HepG2 (cell line): ENCODE data around the gene DLG4. TPM values are rescaled to one million over a fixed set of nuclear protein-coding genes. Genes with fewer than 3 reads are reported as not detected.

Experiments
- JUN ChIP-seq: sonication (generic); formaldehyde crosslinking; IDR thresholded peaks from 2 replicates; pipeline ENCODE4 v1.4.0; 2020; ENCODE audit warnings: mild to moderate bottlenecking, missing genetic modification reagents
- SRSF4 ChIP-seq: fragments of 200-400 bp; formaldehyde crosslinking; IDR thresholded peaks from one replicate; pipeline ENCODE4 v1.6.1; 2018; ENCODE audit warnings: mild to moderate bottlenecking, low read depth, low read length, moderate library complexity; ENCODE audit not compliant: poor library complexity, severe bottlenecking
- ZNF136 ChIP-seq: sonication (generic); formaldehyde crosslinking; IDR thresholded peaks from 2 replicates; pipeline ENCODE4 v1.8.1; 2022; ENCODE audit warnings: low read depth, mild to moderate bottlenecking, moderate library complexity, missing genetic modification reagents
- ZSCAN20 ChIP-seq: sonication (generic); formaldehyde crosslinking; IDR thresholded peaks from 2 replicates; pipeline ENCODE4 v1.4.0; 2020; ENCODE audit warnings: missing genetic modification reagents, mild to moderate bottlenecking, borderline replicate concordance
- polyA plus RNA-seq, 8 experiments: library from polyadenylated mRNA; depleted of rRNA in 3 of 8; stranded (reverse) in 7 of 8; unstranded in 1 of 8; fragments of >200 nt; fragmentation: Illumina TruSeq in 4 of 8; extraction: Trizol in 4 of 8; gene quantifications; 2 replicates each; pipeline versions ENCODE4 v1.2.1 to v1.2.3, GENCODE V29; 2011 to 2016; ENCODE audit warnings: low read depth in 4 of 8, missing spikeins in 1 of 8, mixed read lengths in 1 of 8; ENCODE audit not compliant: insufficient read depth in 1 of 8
- total RNA-seq, 5 experiments: library from RNA; depleted of rRNA; stranded (reverse); fragments of >200 nt; fragmentation: Illumina TruSeq; extraction: Trizol; gene quantifications; 2 replicates each; pipeline ENCODE4 v1.2.3, GENCODE V29; 2016; ENCODE audit warnings: low read depth in 1 of 5
- TF ChIP-seq, protein P1 (sequence below): sonication (generic); formaldehyde crosslinking; IDR thresholded peaks from 2 replicates; pipeline ENCODE4 v1.4.0; 2020; ENCODE audit warnings: missing genetic modification reagents
- TF ChIP-seq, protein P2 (sequence below): sonication (generic); formaldehyde crosslinking; IDR thresholded peaks from 2 replicates; pipeline ENCODE4 v1.4.0; 2020; ENCODE audit warnings: missing genetic modification reagents, borderline replicate concordance
- TF ChIP-seq, protein P3 (sequence below): sonication (generic); formaldehyde crosslinking; IDR thresholded peaks from 2 replicates; pipeline ENCODE4 v1.4.0; 2020; ENCODE audit warnings: missing genetic modification reagents, borderline replicate concordance
- TF ChIP-seq, protein P4 (sequence below): IDR thresholded peaks from 2 replicates; pipeline ENCODE4 v1.6.1; 2016; ENCODE audit warnings: mild to moderate bottlenecking, missing biosample characterization, missing genetic modification reagents

Gene DLG4
- total and polyA plus RNA-seq, 2 of the 13 experiments (the other 11 are each of a cell fraction or from before 2014, with no cell fraction given) = 0.71 to 4.3 TPM

DNA sequence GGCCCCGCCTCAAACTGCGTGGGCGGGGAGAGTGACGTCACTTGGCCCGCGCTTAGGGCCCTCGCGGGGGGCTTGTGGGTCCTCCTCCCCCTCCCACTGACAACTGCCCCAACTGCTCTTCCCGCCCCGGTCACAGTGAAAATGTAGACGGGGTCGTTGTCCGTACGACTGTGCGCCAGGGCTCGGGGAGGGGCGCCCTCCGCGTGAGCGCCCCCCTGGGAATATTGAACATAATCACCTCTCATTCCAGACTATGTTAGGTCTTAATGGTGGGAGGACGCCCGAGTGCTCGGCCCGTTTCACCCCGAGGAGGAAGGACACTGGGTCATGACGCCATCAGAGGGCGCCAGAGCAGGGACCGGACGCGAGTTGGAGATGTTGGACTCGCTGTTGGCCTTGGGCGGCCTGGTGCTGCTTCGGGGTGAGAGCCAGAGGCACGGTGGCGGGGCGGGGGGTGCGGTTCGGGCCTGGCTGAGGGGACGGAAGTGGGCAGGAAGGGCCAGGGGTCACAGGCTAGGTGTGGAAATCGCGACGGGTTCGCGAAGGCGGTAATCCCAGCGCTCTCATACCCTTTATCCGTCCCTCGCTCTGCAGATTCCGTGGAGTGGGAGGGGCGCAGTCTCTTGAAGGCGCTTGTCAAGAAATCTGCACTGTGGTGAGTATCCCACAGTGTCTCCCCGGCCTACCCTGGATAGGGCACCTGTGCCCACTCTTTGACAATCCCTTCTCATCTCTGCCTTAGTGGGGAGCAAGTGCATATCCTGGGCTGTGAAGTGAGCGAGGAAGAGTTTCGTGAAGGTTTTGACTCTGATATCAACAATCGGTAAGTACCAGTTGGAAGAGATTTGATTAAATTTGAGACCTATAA, 32.8 kb upstream of the DLG4 start, which contains the start of gene ELP5 (continued):
- TF ChIP-seq, protein P1, sequence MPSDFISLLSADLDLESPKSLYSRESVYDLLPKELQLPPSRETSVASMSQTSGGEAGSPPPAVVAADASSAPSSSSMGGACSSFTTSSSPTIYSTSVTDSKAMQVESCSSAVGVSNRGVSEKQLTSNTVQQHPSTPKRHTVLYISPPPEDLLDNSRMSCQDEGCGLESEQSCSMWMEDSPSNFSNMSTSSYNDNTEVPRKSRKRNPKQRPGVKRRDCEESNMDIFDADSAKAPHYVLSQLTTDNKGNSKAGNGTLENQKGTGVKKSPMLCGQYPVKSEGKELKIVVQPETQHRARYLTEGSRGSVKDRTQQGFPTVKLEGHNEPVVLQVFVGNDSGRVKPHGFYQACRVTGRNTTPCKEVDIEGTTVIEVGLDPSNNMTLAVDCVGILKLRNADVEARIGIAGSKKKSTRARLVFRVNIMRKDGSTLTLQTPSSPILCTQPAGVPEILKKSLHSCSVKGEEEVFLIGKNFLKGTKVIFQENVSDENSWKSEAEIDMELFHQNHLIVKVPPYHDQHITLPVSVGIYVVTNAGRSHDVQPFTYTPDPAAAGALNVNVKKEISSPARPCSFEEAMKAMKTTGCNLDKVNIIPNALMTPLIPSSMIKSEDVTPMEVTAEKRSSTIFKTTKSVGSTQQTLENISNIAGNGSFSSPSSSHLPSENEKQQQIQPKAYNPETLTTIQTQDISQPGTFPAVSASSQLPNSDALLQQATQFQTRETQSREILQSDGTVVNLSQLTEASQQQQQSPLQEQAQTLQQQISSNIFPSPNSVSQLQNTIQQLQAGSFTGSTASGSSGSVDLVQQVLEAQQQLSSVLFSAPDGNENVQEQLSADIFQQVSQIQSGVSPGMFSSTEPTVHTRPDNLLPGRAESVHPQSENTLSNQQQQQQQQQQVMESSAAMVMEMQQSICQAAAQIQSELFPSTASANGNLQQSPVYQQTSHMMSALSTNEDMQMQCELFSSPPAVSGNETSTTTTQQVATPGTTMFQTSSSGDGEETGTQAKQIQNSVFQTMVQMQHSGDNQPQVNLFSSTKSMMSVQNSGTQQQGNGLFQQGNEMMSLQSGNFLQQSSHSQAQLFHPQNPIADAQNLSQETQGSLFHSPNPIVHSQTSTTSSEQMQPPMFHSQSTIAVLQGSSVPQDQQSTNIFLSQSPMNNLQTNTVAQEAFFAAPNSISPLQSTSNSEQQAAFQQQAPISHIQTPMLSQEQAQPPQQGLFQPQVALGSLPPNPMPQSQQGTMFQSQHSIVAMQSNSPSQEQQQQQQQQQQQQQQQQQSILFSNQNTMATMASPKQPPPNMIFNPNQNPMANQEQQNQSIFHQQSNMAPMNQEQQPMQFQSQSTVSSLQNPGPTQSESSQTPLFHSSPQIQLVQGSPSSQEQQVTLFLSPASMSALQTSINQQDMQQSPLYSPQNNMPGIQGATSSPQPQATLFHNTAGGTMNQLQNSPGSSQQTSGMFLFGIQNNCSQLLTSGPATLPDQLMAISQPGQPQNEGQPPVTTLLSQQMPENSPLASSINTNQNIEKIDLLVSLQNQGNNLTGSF (CRISPR knock-in tag) = no peak
- TF ChIP-seq ZNF136 = 0 out of 2 replicates have a peak, but pooled peaks have one; percentile 17
- TF ChIP-seq ZSCAN20 (CRISPR knock-in tag) = no peak
- TF ChIP-seq, protein P2, sequence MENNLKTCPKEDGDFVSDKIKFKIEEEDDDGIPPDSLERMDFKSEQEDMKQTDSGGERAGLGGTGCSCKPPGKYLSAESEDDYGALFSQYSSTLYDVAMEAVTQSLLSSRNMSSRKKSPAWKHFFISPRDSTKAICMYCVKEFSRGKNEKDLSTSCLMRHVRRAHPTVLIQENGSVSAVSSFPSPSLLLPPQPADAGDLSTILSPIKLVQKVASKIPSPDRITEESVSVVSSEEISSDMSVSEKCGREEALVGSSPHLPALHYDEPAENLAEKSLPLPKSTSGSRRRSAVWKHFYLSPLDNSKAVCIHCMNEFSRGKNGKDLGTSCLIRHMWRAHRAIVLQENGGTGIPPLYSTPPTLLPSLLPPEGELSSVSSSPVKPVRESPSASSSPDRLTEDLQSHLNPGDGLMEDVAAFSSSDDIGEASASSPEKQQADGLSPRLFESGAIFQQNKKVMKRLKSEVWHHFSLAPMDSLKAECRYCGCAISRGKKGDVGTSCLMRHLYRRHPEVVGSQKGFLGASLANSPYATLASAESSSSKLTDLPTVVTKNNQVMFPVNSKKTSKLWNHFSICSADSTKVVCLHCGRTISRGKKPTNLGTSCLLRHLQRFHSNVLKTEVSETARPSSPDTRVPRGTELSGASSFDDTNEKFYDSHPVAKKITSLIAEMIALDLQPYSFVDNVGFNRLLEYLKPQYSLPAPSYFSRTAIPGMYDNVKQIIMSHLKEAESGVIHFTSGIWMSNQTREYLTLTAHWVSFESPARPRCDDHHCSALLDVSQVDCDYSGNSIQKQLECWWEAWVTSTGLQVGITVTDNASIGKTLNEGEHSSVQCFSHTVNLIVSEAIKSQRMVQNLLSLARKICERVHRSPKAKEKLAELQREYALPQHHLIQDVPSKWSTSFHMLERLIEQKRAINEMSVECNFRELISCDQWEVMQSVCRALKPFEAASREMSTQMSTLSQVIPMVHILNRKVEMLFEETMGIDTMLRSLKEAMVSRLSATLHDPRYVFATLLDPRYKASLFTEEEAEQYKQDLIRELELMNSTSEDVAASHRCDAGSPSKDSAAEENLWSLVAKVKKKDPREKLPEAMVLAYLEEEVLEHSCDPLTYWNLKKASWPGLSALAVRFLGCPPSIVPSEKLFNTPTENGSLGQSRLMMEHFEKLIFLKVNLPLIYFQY = peak; percentile 95
- no peak for TF ChIP-seq SRSF4
- TF ChIP-seq, protein P3, sequence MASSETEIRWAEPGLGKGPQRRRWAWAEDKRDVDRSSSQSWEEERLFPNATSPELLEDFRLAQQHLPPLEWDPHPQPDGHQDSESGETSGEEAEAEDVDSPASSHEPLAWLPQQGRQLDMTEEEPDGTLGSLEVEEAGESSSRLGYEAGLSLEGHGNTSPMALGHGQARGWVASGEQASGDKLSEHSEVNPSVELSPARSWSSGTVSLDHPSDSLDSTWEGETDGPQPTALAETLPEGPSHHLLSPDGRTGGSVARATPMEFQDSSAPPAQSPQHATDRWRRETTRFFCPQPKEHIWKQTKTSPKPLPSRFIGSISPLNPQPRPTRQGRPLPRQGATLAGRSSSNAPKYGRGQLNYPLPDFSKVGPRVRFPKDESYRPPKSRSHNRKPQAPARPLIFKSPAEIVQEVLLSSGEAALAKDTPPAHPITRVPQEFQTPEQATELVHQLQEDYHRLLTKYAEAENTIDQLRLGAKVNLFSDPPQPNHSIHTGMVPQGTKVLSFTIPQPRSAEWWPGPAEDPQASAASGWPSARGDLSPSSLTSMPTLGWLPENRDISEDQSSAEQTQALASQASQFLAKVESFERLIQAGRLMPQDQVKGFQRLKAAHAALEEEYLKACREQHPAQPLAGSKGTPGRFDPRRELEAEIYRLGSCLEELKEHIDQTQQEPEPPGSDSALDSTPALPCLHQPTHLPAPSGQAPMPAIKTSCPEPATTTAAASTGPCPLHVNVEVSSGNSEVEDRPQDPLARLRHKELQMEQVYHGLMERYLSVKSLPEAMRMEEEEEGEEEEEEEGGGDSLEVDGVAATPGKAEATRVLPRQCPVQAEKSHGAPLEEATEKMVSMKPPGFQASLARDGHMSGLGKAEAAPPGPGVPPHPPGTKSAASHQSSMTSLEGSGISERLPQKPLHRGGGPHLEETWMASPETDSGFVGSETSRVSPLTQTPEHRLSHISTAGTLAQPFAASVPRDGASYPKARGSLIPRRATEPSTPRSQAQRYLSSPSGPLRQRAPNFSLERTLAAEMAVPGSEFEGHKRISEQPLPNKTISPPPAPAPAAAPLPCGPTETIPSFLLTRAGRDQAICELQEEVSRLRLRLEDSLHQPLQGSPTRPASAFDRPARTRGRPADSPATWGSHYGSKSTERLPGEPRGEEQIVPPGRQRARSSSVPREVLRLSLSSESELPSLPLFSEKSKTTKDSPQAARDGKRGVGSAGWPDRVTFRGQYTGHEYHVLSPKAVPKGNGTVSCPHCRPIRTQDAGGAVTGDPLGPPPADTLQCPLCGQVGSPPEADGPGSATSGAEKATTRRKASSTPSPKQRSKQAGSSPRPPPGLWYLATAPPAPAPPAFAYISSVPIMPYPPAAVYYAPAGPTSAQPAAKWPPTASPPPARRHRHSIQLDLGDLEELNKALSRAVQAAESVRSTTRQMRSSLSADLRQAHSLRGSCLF = no peak
- 0 out of 2 replicates have a peak, but pooled peaks have one; percentile 42 for TF ChIP-seq JUN (CRISPR knock-in tag)
- TF ChIP-seq, protein P4, sequence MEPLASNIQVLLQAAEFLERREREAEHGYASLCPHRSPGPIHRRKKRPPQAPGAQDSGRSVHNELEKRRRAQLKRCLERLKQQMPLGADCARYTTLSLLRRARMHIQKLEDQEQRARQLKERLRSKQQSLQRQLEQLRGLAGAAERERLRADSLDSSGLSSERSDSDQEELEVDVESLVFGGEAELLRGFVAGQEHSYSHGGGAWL (CRISPR knock-in tag) = peak; percentile 48
